Chondrocyte (in vitro differentiated cells): ENCODE measurements around the gene ZNF333. TPM values are rescaled to one million over a fixed set of nuclear protein-coding genes. Genes with fewer than 3 reads are reported as not detected.

Source experiments
- DNase-seq: peaks from one replicate; pipeline ENCODE4 v3.0.0; 2021; ENCODE audit warnings: mixed read lengths, low spot score
- H3K27ac Mint-ChIP-seq: one replicate; pipeline ENCODE4 v1.8.0; 2021; ENCODE audit warnings: mild to moderate bottlenecking, moderate library complexity, mixed read lengths; ENCODE audit not compliant: unreplicated experiment
- H3K27me3 Mint-ChIP-seq: 2 replicates; pipeline ENCODE4 v1.8.0; 2021; ENCODE audit warnings: low read depth, mixed read lengths
- H3K36me3 Mint-ChIP-seq: 2 replicates; pipeline ENCODE4 v1.8.0; 2021; ENCODE audit warnings: low read depth, mixed read lengths
- H3K4me1 Mint-ChIP-seq: 2 replicates; pipeline ENCODE4 v1.8.0; 2021; ENCODE audit warnings: low read depth, mild to moderate bottlenecking, mixed read lengths
- H3K4me3 Mint-ChIP-seq: one replicate; pipeline ENCODE4 v1.8.0; 2021; ENCODE audit warnings: mild to moderate bottlenecking, moderate library complexity, mixed read lengths; ENCODE audit not compliant: unreplicated experiment
- H3K9me3 Mint-ChIP-seq: 2 replicates; pipeline ENCODE4 v1.8.0; 2021; ENCODE audit warnings: low read depth, mixed read lengths
- CTCF ChIP-seq: fragments of 200-600 bp; sonication (generic); IDR thresholded peaks from 2 replicates; pipeline ENCODE4 v1.5.0; 2021; ENCODE audit warnings: antibody characterized with exemption, mild to moderate bottlenecking, moderate library complexity
- total RNA-seq: library from RNA; stranded (reverse); gene quantifications from 3 replicates; pipeline ENCODE4 v1.2.1, GENCODE V29; 2021

The ZNF333 gene
- total RNA-seq, 1 donor from 2014 or later: 13.0 TPM

GRCh38 chr19:14694641-14695266 lies 4.9 kb downstream of the ZNF333 start:
- no peak for TF ChIP-seq CTCF
- no peak overlapping the region for H3K4me3 Mint-ChIP-seq
- no peak for DNase-seq
- no peaks in the 10 kb centered on the region for H3K9me3 Mint-ChIP-seq
- H3K27me3 Mint-ChIP-seq: no peaks in the 10 kb centered on the region
- H3K27ac Mint-ChIP-seq: no peak overlapping the region
- H3K4me1 Mint-ChIP-seq: peaks cover 17% of the 10 kb centered on the region
- peaks cover 24% of the 10 kb centered on the region for H3K36me3 Mint-ChIP-seq

GRCh38 chr19:14695471-14695870 lies 5.6 kb downstream of the ZNF333 start:
- no peaks in the 10 kb centered on the region for H3K27me3 Mint-ChIP-seq
- no peaks in the 10 kb centered on the region for H3K9me3 Mint-ChIP-seq
- no peak for TF ChIP-seq CTCF
- no peak overlapping the region for H3K4me3 Mint-ChIP-seq
- peaks cover 13% of the 10 kb centered on the region for H3K4me1 Mint-ChIP-seq
- no peak for DNase-seq
- H3K36me3 Mint-ChIP-seq: peaks cover 28% of the 10 kb centered on the region
- H3K27ac Mint-ChIP-seq: no peak overlapping the region

- Mint-ChIP-seq H3K4me3 (no peak overlapping the region), H3K9me3 (peaks cover 9% of the 10 kb centered on the region), H3K36me3 (peaks cover 54% of the 10 kb centered on the region), H3K27me3 (no peaks in the 10 kb centered on the region), H3K27ac (no peak overlapping the region), H3K4me1 (no peaks in the 10 kb centered on the region)
- DNase-seq: no peak
- no peak for TF ChIP-seq CTCF
These were observed 9.8 kb downstream of the ZNF333 start for GRCh38 chr19:14699641-14700040.

GRCh38 chr19:14700711-14701375 lies 11.0 kb downstream of the ZNF333 start:
- H3K4me1 Mint-ChIP-seq: no peaks in the 10 kb centered on the region
- peaks cover 9% of the 10 kb centered on the region for H3K9me3 Mint-ChIP-seq
- H3K36me3 Mint-ChIP-seq: peaks cover 56% of the 10 kb centered on the region
- H3K4me3 Mint-ChIP-seq: no peak overlapping the region
- TF ChIP-seq CTCF: no peak
- H3K27me3 Mint-ChIP-seq: no peaks in the 10 kb centered on the region
- DNase-seq: no peak
- H3K27ac Mint-ChIP-seq: no peak overlapping the region

GRCh38 chr19:14703833-14704232 lies 14.0 kb downstream of the ZNF333 start:
- peaks cover 64% of the 10 kb centered on the region for H3K36me3 Mint-ChIP-seq

More at GRCh38 chr19:14703833-14704232, 14.0 kb downstream of the ZNF333 start:
- Mint-ChIP-seq H3K27me3 (no peaks in the 10 kb centered on the region), H3K4me1 (no peaks in the 10 kb centered on the region), H3K27ac (no peak overlapping the region), H3K4me3 (no peak overlapping the region), H3K9me3 (peaks cover 9% of the 10 kb centered on the region)
- DNase-seq: no peak
- no peak for TF ChIP-seq CTCF
